Hematopoietic multipotent progenitor cell treated with erythropoietin and hydrocortisone succinate and interleukin-3 and kit ligand, for 8 days (in vitro differentiated cells): ENCODE results near the gene WEE1.
"Not testable (repeated sequence)": the region's sequence is repeated elsewhere in the genome, so short reads cannot be mapped to it uniquely, and the experiment has no call there.

Source experiments
- DNase-seq: peaks from one replicate; pipeline ENCODE4 v3.0.0-alpha.2; 2015

Gene WEE1

DNA sequence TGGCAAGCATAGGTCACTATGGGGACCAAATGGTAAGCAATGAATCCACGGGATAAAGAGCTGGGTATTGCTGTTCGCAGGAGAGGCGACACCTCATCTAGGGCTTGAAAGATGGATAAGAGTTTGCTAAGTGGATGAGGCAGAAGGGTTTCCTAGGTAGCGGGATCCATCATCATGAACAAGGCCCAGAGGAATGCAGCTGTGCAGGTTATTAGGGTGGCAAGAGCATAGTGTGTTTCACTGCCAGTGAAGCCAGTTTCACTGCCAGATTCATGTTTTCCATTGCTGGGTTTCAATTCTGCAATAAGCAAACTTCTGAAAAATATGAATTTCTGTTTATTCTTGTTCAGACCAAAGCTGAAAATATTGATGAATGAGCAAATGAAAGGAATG lies 27.2 kb downstream of the WEE1 start:
- no peak for DNase-seq

DNA sequence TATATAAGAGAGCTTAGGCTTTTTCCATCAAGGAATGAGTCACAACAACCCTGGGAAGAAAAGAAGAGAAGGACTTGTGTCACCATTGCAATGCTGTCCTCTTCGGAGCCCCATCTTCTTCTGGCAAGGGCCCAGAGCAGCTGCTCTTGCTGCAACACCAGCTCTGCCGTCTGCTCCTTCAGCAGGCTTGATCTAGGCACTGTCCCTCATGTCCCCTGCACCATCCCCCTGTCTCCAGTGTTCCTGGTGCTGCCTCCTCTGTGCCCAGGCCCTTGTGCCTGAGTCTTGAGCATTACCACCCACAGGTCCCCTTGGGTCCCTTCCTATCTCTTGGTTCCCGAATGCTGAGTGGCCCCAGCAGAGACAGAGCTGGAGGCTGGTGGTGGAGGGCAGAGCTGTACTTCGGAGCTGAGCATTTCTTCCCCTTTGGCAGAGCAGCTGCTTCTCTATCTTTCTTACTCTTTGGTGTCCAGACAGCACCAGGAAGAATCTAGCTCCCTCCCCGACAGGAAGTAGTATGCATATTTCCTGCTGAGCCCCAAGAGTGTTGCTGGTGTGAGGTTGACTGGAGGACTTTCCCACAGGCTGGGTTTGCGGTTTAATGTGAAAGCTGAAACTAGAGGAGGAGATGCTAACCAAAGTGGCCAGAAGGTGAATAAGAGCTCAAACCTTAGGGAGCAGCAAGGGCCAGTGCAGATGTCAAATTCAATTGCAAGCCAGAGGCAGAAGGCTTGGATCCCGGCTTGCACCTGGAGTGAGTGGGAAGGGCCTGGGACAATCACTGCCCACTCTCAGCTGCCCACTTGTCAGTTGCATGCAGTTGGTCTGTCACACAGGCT lies 27.8 kb downstream of the WEE1 start:
- peak; percentile 54 for DNase-seq

- no peak for DNase-seq
Observed at GRCh38 chr11:9601876-9602199, 28.4 kb downstream of the WEE1 start.

GRCh38 chr11:9603214-9603613 lies 29.7 kb downstream of the WEE1 start:
- not testable (repeated sequence) for DNase-seq

GRCh38 chr11:9604134-9604533 lies 30.7 kb downstream of the WEE1 start:
- DNase-seq = no peak

- peak; percentile 27 for DNase-seq
Observed at GRCh38 chr11:9605742-9606141, 32.3 kb downstream of the WEE1 start.

DNA sequence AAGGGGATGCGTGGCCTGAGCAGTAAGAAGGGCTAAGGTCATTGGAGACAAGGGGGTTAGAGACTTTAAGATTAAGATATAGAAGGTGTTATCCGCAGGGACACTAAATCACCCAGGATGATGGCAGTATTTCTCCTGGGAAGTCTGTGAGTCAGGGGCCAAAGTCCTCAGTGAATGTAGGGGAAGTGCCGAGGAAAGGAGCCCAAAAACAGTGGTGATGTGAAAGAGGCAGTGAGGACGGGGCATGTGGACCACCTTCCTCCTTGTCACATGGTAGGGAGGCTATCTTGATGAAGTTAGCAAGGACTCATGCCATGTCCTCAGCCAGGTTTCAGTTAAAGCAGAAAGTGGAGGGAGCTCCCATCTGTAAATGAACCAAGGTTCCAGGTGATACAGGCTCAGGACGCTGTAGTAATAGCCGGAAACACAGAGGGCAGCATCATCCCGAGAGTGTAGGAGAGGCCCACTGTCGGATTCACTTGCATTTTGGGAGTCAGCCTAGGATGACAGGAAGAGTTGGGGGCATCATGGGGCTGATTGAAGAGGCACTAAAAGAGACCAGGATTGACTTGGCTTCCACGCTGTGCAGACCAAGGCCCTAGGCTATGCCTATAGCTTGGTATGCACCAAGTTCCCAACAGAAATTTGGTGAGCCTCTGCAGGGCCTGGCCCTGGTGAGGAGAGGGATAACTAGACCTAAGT lies 33.5 kb downstream of the WEE1 start:
- no peak for DNase-seq

DNA sequence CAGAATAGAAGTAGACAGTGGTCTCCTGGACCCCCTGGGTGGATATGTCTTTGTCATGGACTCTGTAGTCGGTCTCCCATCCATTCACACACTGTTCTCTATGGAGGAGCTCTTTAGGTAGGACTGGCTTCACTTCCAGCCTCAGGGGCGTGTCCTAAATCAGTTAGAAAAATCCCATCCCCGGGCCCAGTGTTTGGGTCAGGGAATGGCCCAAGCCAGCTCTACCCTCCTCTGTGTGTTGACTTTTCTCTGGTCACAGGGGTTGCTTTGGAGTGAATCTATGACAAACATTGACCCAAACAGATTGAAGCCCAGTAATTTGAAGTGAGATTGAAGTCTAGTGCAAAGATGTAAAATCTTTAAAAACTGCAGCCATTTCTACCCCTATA lies 34.0 kb downstream of the WEE1 start:
- DNase-seq = no peak

DNA sequence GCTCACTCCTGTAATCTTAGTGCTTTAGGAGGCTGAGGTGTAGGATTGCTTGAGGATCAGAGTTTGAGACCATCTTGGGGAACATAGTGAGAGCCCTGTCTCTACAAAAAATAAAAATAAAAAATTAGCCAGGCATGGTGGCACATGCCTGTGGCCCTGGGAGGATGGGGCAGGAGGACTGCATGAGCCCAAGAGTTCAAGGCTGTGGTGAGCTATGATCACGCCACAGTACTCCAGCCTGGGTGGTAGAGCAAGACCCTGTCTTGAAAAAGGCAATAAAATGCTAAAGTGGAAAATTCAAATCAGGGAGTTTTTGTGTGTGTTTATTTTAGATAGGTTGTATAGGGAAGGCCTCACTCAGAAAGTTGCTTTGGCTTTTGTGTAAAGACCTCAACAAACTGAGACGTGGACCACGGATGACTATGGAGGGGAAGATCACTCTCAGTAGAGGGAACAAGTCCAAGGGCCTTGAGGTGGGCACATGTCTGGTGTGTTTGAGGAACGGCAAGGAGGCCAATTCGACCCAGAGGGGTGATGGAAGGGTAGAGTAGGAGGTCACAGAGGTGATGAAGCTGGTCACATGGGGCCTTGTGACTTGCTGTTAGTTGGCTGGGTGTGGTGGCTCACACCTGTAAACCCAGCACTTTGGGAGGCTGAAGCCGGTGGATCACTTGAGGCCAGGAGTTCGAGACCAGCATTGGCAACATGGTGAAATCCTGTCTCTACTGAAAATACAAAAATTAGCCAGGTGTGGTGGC lies 35.7 kb downstream of the WEE1 start:
- no peak for DNase-seq

DNA sequence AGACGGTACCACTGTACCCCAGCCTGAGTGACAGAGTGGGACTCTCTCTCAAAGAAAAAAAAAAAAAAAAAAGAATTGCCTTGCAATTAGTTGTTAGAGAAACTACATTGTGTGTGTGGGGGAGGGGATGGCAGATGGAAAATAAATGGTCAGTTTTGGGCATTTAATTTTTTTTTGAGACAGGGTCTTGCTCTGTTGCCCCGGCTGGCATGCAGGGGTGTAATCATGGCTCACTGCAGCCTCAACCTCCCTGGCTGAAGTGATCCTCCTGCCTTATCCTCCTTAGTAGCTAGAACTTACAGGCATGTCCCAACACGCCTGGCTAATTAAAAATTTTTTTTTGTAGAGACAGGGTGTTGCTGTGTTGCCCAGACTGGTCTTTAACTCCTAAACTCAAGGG lies 36.4 kb downstream of the WEE1 start:
- DNase-seq = no peak

- DNase-seq = peak; percentile 92
Observed at GRCh38 chr11:9613118-9613829, 39.8 kb downstream of the WEE1 start.

DNA sequence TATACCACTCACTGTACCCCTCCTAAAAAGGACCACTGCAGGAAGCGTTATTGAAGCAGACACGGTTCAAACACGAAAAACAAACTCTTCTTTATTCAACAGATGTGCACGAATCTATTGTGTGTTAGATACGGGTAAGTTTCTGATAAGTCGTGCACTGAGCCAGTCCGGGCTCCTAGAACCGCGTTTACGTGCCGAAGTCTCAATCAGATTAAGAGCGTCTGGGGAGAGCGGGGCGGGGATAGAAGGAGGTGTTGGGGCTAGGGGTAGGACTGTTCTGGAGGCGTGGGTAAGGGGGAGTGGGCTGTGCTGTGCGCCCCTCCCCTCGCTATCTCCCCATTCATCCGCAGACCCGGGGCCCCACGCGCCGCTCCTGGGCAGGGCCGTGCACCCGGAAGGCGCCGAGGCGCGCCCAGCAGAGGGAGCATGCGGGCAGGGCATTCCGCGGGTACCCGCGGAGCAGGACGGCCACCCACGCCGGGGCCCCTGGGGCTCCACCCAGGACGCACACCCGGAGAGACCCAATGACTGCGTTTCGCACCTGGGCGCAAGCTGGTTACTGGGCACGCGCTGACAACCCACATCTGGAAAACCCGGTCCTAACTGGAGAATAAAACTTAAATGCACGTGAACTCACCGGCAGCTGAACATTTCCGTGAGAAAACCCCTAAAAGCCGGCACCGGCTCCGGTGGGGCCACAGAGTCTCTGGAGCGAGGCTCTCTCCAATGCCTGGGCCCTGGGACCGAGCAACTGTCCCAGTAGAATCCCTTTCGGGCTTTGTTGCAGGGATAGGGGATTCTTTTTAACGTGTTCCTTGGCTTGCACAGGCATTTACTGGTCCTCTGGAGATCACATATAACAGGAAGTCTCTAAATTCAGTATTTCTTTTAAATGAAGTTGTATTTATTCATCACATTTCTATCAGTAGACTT lies 40.6 kb downstream of the WEE1 start:
- peak; percentile 92 for DNase-seq

GRCh38 chr11:9615031-9615451 lies 41.6 kb downstream of the WEE1 start:
- DNase-seq = no peak

GRCh38 chr11:9616042-9616675 lies 42.7 kb downstream of the WEE1 start:
- DNase-seq = no peak

- DNase-seq = no peak
Observed at GRCh38 chr11:9616858-9617257, 43.4 kb downstream of the WEE1 start.

- DNase-seq = peak; percentile 32
Observed at GRCh38 chr11:9617940-9618339, 44.5 kb downstream of the WEE1 start.

DNA sequence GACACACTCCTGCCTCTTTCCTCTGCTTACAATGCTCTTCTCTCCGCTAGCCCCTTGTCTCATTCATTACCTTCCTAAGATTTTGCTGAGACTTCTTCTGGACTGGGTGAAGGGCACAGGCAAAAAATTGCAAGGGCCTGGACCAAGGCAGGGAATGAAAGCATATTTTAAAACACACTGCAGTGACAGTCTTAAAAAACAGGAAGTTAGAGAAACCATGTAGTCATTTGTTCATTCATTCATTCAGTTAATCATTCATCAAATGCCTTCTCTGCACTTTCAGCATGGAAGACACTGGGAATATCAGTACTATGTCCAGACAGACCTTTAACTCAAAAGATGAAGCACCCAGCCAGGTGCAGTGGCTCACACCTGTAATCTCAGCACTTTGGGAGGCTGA lies 45.5 kb downstream of the WEE1 start:
- no peak for DNase-seq

GRCh38 chr11:9619971-9620370 lies 46.5 kb downstream of the WEE1 start:
- DNase-seq = no peak

DNA sequence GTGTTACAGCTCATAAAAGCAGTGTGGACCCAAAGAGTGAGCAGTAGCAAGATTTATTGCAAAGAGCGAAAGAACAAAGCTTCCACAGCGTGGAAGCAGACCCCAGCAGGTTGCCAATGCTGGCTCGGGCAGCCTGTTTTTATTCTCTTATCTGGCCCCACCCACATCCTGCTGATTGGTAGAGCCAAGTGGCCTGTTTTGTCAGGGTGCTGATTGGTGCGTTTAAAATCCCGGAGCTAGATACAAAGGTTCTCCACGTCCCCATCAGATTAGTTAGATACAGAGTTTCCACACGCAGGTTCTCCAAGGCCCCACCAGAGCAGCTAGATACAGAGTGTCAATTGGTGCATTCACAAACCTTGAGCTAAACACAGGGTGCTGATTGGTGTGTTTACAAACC lies 48.9 kb downstream of the WEE1 start:
- not testable (repeated sequence) for DNase-seq

DNA sequence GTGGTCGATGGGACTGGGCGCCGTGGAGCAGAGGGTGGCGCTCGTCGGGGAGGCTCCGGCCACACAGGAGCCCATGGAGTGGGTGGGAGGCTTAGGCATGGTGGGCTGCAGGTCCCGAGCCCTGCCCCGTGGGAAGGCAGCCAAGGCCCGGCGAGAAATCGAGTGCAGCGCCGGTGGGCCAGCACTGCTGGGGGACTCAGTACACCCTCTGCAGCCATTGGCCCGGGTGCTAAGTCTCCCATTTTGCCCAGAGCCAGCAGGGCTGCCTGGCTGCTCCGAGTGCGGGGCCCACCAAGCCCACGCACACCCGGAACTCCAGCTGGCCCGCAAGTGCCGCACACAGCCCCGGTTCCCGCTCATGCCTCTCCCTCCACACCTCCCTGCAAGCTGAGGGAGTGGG lies 49.6 kb downstream of the WEE1 start:
- not testable (repeated sequence) for DNase-seq

GRCh38 chr11:9624448-9624847 lies 51.0 kb downstream of the WEE1 start:
- no peak for DNase-seq

DNA sequence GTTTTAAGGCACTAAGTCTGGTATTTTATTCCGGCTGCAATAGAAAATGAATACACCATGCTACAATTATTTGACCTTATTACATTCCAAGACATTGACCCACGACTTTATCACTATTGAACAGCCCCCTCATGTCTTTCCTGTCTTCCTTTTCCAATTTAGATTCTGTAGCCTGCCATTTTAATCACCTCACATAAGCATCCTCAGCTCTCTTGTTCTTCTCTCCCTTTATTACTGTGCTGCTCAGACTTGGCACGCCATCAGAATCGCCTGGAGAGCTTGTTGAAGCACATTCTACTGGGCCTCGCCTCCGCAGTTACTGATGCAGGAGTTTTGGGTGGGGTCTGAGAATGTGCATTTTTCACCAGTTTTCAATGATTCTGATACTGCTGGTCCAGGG lies 51.7 kb downstream of the WEE1 start:
- no peak for DNase-seq
